PC-3 (cell line): ENCODE measurements around the gene WDR41.

Source experiments
- EZH2 ChIP-seq: fragments of 300-600 bp; sonication (generic); IDR thresholded peaks from one replicate; pipeline ENCODE4 v1.6.1; 2017; ENCODE audit warnings: antibody characterized with exemption, mild to moderate bottlenecking, low read length; ENCODE audit not compliant: unreplicated experiment
- TF ChIP-seq, protein P1 (sequence below): fragments of 300-600 bp; sonication (generic); conservative IDR thresholded peaks from 2 replicates; pipeline ENCODE4 v1.5.1; 2017; ENCODE audit warnings: antibody characterized with exemption, low read depth, mild to moderate bottlenecking, low read length

GRCh38 chr5:77425420-77425819, 66.7 kb downstream of the WDR41 start:
- TF ChIP-seq, protein P1, sequence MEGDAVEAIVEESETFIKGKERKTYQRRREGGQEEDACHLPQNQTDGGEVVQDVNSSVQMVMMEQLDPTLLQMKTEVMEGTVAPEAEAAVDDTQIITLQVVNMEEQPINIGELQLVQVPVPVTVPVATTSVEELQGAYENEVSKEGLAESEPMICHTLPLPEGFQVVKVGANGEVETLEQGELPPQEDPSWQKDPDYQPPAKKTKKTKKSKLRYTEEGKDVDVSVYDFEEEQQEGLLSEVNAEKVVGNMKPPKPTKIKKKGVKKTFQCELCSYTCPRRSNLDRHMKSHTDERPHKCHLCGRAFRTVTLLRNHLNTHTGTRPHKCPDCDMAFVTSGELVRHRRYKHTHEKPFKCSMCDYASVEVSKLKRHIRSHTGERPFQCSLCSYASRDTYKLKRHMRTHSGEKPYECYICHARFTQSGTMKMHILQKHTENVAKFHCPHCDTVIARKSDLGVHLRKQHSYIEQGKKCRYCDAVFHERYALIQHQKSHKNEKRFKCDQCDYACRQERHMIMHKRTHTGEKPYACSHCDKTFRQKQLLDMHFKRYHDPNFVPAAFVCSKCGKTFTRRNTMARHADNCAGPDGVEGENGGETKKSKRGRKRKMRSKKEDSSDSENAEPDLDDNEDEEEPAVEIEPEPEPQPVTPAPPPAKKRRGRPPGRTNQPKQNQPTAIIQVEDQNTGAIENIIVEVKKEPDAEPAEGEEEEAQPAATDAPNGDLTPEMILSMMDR, result no peak
- no peak for TF ChIP-seq EZH2
